Urothelium cell line (cell line): Measurements from ENCODE around the gene LPCAT1.
"Not testable (repeated sequence)": the region's sequence is repeated elsewhere in the genome, so short reads cannot be mapped to it uniquely, and the experiment has no call there.

ENCODE experiments used
- DNase-seq: peaks from one replicate; pipeline ENCODE4 v3.0.0; 2011; ENCODE audit warnings: low spot score, mixed read lengths
- FAIRE-seq: peaks from 2 replicates; lab custom pipeline; 2011; peaks lifted over from hg19 to GRCh38; lab: Jason Lieb, UNC

The LPCAT1 gene

DNA sequence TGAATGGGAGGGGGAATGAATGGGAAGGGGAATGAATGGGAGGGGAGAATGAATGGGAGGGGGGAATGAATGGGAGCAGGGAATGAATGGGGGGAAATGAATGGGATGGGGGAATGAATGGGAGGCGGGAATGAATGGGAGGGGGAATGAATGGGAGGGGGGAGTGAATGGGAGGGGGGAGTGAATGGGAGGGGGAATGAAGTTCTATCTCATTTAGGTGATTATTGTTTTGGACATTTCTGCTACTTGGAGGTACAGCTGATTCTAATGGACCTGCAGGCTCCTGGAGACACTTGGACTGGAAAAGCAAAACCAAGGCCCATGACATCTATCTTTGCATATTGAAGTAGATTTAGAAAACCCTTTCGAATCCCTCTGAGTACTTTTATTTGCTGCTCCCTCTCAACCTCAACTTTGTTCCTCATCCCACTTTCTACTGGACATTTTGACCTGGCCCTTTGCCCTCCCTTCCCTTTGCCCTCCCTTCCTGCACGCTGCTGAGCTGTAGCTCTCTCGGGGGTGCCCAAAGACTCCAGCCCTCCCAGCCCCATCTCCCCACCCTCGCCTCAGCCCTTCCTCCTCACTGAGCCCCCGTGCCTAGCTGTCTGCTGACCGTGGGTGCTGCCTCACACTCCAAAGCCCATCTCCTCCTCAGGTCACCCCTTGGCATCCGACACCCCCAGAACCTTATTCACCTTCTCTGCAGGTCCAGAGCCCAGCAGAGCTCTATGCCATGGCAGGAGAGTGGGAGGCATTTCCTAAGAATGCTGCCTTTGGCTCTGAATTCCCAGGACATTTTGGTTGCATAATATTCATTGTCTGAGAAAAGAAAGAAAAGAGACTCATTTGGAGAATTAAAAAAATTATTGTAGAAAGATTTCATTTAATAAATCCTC lies 19.9 kb upstream of the LPCAT1 start:
- no peak for FAIRE-seq
- DNase-seq, result no peak

DNA sequence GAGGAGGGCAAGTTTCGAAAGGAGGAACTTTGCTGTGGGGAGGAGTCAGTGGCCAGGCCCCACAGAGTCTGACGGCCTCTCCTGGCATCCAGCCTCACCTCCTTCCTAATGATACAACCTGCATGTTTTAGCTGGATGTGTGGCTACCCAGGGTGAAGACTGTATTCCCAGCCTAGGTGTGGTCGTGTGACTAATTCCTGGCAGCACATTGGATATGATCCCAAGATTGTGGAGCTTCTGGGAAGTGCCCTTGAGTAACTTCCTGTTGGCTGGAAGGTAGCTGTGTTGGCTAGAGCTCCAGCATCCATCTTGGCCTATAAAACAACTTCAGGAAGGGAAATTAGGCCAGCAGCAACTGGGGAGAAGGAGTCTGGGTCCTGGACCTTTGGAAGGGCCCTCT lies 19.0 kb upstream of the LPCAT1 start:
- FAIRE-seq, result peak; percentile 40
- peak; percentile 87 for DNase-seq

DNA sequence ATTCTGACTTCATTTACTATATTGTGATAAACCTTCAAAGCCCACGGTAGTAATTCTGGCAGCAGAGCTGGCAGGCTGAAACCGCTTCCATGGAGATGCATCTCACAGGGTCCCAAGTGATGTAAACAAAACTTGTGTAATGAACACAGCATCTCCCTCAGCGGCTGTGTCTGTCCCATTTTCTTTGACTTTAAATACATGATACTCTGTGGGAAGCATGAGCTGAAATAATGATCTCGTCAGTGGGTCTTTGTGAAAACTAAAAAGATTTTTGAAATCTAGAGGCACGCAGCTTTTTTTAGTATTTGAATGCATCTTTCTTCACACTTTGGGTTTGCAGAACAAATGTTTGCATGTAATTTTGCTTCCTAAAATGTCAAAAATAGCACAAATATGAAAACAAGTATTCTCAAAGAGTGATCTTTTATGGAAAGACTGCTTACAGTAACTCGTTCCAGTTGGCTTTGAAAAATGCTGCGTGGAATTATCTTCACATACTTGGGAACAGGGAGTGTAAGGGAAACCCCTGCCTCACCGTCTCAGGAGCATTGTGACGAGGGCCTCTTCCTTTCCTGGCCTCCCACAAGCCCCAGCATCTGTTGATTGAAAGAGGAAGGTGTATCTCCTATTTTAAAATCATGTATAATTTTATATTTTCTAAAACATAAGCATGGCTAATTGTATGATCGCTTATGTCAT lies 18.1 kb upstream of the LPCAT1 start:
- no peak for FAIRE-seq
- no peak for DNase-seq

DNA sequence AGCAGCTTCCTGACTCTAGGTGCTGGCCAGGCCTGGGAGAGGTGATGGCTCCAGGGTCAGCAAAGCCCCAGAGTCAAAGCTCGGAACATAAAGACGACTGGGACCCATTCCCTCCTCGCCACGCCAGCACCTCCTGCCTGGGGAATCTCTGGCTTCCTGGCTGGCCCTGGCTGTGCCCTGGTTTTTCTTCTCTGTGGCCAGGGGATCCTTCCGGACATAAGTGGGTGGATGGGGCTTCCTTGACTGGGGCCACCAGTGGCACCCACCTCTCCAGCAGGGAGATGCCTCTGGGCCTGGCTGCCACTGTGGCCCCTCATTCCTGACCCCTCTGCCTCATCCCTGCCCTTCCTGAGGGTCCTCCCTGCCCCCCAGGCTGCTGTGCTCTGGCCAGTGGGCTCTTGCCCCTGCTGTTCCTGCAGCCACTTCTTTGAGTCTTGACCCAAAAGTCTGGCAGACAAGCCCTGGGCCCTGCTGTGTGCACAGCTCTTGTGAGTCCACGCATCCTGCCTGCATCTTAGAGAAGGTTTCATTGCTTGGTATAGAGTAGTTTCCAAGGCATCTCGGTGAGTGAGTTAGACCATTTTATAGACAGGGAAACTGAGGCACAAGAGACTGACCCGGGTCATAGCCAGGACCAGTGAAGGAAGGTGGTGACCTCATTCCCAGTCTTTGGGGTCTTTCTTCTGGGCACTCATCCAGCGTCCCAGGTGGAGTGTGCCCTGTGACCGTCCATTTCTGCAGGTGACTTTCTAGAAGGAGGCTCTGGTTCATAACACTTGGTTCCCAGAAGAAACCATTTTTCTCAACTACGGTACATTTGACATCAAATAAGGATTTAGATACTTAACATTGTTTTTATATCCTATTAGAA lies 17.3 kb upstream of the LPCAT1 start:
- DNase-seq (no peak), FAIRE-seq (no peak)

DNA sequence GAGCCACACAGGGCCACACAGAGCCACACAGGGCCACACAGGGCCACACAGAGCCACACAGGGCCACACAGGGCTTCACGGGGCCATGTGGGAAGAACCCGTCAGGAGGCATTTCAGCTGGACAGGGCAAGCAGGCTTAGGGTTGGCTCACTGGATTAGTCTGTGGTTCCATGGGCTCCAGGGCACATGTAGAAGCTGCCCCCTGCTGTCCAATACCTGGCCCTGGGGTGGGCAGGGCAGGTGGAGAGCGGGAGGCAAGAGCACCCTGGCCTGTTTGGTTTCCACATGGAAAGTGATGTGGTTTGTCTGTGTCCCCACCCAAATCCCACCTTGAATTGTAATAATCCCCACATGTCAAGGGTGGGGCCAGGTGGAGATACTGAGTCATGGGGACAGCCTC lies 16.4 kb upstream of the LPCAT1 start:
- DNase-seq (no peak), FAIRE-seq (no peak)

DNA sequence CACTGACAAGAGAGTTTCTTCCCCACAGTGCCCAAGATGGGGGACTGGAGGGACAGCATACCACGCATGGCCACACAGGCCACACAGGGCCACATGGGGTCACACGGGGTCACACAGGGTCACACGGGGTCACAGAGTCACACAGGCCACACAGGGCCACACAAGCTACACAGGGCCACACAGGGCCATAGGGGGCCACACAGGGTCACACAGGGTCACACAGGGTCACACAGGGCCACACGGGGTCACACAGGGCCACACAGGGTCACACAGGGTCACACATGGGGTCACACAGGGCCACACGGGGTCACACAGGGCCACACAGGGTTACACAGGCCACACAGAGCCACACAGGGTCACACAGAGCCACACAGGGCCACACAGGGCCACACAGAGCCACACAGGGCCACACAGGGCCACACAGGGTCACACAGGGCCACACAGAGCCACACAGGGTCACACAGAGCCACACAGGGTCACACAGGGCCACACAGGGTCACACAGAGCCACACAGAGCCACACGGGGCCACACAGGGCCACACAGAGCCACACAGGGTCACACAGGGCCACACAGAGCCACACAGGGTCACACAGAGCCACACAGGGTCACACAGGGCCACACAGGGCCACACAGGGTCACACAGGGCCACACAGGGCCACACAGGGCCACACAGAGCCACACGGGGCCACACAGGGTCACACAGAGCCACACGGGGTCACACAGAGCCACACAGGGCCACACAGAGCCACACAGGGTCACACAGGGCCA lies 15.8 kb upstream of the LPCAT1 start:
- DNase-seq, result not testable (repeated sequence)
- FAIRE-seq, result peak; percentile 98

DNA sequence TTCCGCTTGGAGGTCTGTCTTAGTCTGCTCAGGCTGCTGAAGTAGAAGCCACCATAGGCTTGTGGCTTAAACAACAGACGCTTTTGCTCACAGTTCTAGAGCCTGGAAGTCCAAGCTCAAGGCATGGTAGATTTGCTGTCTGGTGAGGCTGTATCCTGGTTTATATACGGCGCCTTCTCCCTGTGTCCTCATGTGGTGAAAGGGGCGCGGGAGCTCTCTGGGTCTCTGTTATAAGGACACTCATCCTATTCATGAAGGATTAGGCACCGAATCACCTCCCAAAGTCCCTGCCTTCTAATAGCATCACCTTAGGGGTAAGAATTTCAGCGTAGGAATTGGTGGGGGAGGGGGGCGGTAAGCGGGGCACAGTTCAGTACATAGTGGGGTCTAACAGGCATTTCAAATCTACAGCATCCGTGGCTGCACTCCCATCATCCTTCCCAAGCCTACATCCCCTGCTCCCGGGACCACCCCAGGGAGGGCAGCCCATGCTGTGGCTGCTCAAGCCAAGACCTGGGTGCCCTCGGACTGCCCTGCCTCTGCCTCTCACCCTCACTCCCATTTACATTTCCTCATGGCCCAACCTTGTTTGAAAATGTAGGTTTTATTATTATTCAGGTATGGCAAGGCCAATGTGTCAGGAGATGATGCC lies 15.1 kb upstream of the LPCAT1 start:
- no peak for DNase-seq
- no peak for FAIRE-seq

DNA sequence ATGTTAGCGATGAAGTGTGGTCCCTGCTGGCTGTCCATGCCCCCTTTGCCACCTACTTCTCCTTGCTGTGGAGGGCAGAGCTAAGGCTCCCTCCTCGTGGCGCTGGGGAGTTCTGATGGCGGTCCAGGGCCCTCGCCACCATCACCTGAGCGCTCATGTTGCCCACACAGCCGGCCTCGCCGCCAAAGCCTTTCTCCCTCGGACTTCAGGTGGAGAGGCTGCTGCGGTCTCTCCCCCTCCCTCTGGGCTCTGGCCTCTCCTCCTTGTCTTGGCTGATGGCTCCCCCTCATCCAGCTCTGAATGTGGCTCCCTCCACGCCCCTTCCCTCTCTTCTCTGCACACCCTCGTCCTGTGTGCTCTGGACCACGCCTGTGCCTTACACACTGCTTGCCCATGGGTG lies 14.5 kb upstream of the LPCAT1 start:
- FAIRE-seq, result no peak

DNA sequence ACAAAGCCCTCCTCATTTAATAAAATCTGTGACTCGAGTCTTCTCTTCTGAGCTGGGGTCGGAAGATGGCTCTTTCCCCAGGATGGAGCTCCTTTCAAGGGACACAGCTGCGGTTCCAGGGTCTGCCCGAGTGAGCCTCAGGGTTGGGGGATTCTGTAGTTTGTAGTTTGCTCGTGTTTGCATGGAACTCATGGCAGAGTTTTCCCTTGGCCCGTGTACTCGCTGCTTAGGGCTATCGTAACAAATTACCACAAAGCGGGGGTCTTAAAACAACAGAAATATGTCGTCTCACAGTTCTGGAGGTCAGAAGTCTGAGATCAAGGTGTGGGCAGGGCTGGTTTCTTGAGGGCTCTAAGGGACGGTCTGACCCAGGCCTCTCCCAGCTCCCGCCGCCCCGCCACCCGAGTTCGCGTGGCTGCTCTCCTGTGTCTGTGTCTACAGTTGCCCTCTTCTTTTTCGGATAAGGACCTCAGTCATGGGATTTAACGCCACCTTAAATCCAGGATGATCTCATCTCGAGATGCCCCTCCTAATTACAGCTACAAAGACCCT lies 13.9 kb upstream of the LPCAT1 start:
- FAIRE-seq (no peak), DNase-seq (no peak)

More for the DNA sequence above, 14.5 kb upstream of the LPCAT1 start:
- no peak for DNase-seq

DNA sequence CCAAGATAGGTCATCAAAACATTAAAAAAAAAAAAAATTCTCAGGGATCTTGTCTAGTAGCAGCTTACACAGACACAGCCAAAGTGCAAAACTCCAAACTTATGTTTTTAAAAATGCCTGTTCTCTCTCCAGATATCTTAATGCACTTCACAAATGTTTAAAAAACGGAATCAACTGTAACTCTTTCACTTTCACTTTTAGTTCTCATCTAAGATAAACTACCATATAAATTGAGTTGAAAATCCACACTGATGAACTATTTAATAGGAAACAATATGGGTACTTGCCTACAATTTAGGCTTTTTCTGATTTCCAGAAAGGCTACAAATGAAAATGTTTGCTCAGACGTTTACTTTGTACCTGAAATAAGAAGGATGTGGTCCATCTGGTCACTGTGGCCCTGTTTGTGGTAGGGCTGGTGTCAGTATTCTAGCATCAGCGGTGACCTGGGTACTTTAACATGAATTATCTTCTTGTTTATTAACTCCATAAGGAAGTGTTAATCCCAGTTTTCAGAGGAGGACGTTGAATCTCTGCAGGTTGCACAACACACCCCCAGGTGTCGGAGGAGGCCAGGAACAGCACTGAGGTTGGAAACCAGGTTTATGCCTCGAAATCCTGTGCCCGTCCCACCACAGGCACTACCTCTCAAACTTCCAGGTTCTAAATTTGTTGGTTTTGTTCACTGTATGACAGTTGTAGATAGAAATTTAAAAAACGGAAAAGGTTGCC lies 13.3 kb upstream of the LPCAT1 start:
- DNase-seq, result no peak
- FAIRE-seq, result no peak

DNA sequence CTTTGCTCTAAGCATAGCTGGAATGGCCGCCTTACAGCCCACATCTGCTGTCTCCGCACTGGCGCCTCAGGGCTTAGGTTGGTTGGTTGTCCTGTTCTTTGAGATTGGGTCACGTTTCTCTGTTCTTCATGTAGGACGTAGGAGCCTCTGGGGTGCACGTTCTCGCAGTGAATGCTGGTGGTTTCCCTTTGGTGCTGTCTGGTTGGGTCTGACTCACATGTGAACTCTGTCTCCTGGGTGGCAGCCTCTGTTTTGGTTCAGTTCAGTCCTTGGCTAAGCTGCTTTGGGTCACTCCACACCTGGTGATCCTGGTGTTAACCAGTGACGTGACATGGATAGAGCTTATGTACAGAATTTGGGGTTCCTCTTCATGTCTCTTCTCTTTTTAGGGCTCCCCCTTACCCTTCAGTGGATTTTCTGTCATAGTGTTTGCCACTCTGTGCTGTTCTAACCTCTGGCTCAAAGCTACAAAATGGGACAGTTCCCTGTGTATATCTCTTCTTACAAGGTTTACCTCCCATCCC lies 12.6 kb upstream of the LPCAT1 start:
- DNase-seq (no peak), FAIRE-seq (no peak)

DNA sequence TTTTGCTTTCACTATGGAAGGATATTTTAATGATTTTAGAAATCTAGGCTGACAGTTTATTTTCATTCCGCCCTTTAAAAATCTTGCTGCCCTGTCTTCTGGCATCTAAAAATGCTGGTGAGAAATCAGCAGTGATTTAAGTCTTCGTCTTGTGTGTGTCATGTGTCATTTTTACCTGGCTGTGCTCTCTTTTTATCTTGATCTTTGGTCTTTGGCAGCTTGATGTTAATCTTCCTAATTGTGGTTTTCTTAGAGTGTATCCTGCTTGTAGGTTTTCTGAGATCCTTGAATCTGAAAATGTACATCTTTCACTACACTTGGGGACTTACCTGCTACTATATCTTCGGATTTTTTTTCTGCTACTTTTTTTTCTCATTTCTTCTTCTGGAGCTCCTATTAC lies 11.9 kb upstream of the LPCAT1 start:
- DNase-seq, result no peak
- FAIRE-seq, result no peak

DNA sequence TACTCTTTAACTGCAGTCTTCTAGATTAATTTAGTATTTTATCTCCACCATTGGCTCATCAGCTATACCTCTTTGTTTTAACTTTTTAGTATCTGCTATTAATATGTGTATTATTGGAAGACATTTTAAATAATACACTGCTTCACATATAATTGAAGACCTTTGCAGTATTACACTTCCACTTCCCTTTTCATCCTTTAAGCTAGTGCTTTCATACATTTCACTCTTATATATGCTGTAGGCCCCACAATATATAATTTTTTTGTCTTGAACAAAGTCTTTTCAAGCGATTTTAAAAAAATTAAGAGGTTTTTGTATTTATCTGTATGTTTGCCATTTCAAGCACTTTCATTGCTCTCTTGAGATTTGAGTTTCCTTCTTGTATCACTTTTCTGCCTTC lies 8.6 kb upstream of the LPCAT1 start:
- DNase-seq (no peak), FAIRE-seq (no peak)

DNA sequence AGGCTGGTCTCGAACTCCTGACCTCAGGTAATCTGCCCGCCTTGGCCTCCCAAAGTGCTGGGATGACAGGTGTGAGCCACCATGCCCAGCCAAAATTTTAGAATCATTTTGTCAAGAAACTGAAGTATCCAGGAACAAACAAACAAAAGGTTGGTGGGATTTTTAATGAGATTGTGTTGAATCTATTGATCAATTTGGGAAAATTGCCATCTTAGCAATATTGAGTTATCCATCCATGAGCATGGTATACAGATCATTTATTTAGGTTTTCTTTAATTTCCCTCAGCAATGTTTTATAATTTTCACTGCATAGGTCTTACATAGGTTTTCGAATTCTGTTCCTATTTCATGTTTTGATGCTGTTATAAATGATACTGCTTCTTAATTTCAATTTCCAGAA lies 5.7 kb upstream of the LPCAT1 start:
- DNase-seq (no peak), FAIRE-seq (no peak)

DNA sequence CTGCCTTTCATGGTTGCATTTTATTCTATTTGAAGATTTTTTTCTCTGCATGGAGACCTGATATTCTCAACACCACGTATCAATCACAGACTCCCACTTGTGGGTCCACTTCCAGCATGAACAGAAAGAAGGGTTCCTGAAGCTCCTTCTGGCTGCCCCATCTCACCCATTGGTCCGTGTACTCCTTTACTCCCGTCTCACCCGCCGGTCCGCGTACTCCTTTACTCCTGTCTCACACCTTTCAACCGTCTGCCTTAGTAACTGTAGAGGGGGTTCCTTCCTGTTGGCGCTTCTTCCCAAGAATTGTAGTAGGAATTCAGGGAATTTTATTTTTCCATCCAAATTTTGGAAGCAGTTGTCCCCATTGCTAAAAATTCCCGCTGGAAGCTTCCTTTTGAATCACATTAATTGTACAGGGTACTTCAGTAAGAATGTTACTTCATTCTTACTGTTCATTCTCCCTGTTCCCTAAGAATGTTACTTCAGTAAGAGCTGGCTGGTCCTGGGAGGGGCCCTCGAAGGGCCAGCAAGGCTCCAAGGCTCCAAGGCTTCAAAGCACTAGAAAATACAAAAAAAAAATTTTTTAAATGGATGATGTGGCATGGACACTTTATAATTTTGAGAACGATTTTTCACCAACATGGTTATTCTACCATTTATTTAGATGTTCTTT lies 3.9 kb upstream of the LPCAT1 start:
- DNase-seq, result no peak
- FAIRE-seq, result no peak

DNA sequence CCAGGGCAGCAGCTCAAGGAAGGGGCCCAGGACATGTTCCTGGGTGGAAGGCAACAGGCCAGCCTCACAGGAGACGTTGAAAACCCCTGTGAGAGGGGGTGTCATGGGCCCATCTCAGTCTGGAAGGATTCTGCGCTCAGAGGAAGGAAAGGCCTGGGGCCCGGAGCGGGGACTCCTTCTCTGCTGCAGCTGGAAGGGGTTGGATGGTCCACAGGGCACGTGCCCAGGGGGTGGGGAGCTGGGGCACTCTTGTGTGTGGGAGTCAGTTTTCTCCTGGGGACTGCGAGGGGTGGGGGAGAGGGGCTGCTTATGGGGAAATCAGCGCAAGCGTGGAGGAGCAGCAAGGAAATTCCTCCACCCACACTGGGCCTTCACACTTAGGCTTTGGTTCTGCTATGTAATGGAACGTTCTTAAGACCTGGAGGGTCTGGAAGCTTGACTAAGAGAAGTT lies 2.9 kb upstream of the LPCAT1 start:
- DNase-seq (no peak), FAIRE-seq (no peak)

DNA sequence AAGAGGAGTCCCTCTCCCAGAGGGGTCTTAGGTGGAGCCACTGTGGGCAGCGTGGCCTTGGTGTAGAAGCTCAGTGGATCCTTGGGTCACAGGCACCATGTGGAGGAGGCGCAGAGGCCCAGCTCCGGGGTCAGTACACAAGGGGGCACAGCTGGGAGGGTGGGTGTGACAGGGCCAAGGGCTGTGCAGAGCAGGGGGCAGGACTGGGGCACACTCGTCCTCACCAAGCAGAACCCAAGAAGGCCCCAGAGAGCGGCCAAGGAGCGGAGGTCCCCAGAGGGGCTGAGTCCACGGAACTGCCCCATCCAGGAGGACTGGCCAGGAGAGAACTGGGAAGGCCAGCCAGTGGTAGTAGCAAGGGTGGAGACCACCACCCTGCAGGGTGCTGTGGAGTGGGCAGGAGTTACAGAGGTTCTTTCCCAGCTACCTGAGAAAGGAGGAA lies 2.5 kb upstream of the LPCAT1 start:
- DNase-seq, result no peak
- no peak for FAIRE-seq

DNA sequence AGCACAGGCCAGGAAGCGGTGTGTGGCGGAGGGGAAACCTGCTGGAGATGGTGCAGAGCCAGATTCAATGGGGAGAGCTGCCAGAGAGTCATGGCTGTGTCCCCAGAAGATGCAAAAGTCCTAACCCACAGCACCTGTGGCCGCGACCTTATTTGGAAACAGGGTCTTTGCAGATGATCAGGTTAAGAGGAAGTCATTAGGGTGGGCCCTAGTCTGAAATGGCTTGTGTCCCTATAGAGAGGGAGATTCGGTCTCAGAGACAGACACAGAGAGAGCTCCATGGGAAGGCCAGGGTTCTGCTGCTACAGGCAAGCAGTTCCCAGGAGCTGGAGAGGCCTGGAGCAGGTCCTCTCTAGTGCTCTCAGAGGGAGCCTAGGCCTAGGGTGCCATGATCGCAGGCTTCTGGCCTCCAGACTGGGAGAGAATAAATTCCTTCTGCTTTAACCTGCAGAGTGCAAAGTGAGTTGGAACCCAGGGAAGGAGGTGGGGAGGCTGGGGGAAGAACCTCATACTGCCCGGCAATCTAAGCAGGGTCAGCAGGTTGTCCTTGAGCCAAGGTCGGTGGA lies 1.9 kb upstream of the LPCAT1 start:
- no peak for FAIRE-seq
- no peak for DNase-seq
